Measurements from ENCODE around the gene WRAP73. TPM values are rescaled to one million over a fixed set of nuclear protein-coding genes. Genes with fewer than 3 reads are reported as not detected.
A peak's percentile ranks its signal among the peaks of the same experiment; 100 is the strongest.

WRAP73 gene
- total RNA-seq, 4 donors from 2014 or later: 16.4 to 33.7 (median 19.6) TPM

GRCh38 chr1:3618881-3619671, 30.8 kb downstream of the WRAP73 start:
- peak in 1 of 2 donors; percentile 89 for DNase-seq (ENCODE audit: low spot score in 2 of 2)
- no peak overlapping the region for H3K27ac ChIP-seq
- no peaks in the 10 kb centered on the region for H3K36me3 ChIP-seq
- peaks cover 32% of the 10 kb centered on the region for H3K4me1 ChIP-seq
- H3K9me3 ChIP-seq: no peaks in the 10 kb centered on the region
- H3K27me3 ChIP-seq: peaks cover 3% of the 10 kb centered on the region
- 14% methylated on average over 20 of the region's 21 CpGs for WGBS
- H3K4me3 ChIP-seq: no peak overlapping the region
- TF ChIP-seq CTCF (IDR thresholded peaks at IDR 0.05): peak; percentile 71 to 79
- no peak for TF ChIP-seq POLR2AphosphoS5 (IDR thresholded peaks at IDR 0.05)

GRCh38 chr1:3618531-3618880, 31.4 kb downstream of the WRAP73 start:
- Histone ChIP-seq H3K4me1 (peaks cover 26% of the 10 kb centered on the region), H3K4me3 (no peak overlapping the region), H3K36me3 (no peaks in the 10 kb centered on the region), H3K9me3 (no peaks in the 10 kb centered on the region), H3K27ac (no peak overlapping the region), H3K27me3 (peaks cover 3% of the 10 kb centered on the region)
- 60% methylated on average over 3 of the region's 9 CpGs for WGBS
- DNase-seq (ENCODE audit: low spot score in 2 of 2): no peak
- TF ChIP-seq POLR2A (IDR thresholded peaks at IDR 0.05): no peak
- no peak for TF ChIP-seq EP300 (IDR thresholded peaks at IDR 0.05)
- no peak for TF ChIP-seq POLR2AphosphoS5 (IDR thresholded peaks at IDR 0.05)
- no peak for TF ChIP-seq CTCF (IDR thresholded peaks at IDR 0.05)

- H3K27me3 ChIP-seq: peaks cover 3% of the 10 kb centered on the region
- no peak overlapping the region for H3K4me3 ChIP-seq
- WGBS: 85% methylated on average over 15 of the region's 18 CpGs
- peaks cover 20% of the 10 kb centered on the region for H3K4me1 ChIP-seq
- H3K36me3 ChIP-seq: no peaks in the 10 kb centered on the region
- H3K27ac ChIP-seq: no peak overlapping the region
- H3K9me3 ChIP-seq: no peaks in the 10 kb centered on the region
- DNase-seq (ENCODE audit: low spot score in 2 of 2): no peak
- TF ChIP-seq CTCF (IDR thresholded peaks at IDR 0.05) (no peak), POLR2A (IDR thresholded peaks at IDR 0.05) (no peak), POLR2AphosphoS5 (IDR thresholded peaks at IDR 0.05) (no peak), EP300 (IDR thresholded peaks at IDR 0.05) (no peak)
Measured at GRCh38 chr1:3617806-3618345, 32.0 kb downstream of the WRAP73 start.

- no peak for DNase-seq (ENCODE audit: low spot score in 2 of 2)
- whole genome bisulfite sequencing: no CpG with 5 or more reads among the region's 9 CpGs
- TF ChIP-seq CTCF (IDR thresholded peaks at IDR 0.05) (no peak), EP300 (IDR thresholded peaks at IDR 0.05) (no peak), POLR2A (IDR thresholded peaks at IDR 0.05) (no peak), POLR2AphosphoS5 (IDR thresholded peaks at IDR 0.05) (no peak)
Measured at GRCh38 chr1:3616861-3617260, 33.0 kb downstream of the WRAP73 start.

More at GRCh38 chr1:3616861-3617260, 33.0 kb downstream of the WRAP73 start:
- H3K36me3 ChIP-seq: no peaks in the 10 kb centered on the region
- H3K9me3 ChIP-seq: no peaks in the 10 kb centered on the region
- H3K27me3 ChIP-seq: peaks cover 5% of the 10 kb centered on the region
- no peak overlapping the region for H3K4me3 ChIP-seq
- H3K4me1 ChIP-seq: peaks cover 15% of the 10 kb centered on the region
- no peak overlapping the region for H3K27ac ChIP-seq
